GM12878 (cell line): ENCODE data around the gene CSAD. TPM values are rescaled to one million over a fixed set of nuclear protein-coding genes. Genes with fewer than 3 reads are reported as not detected.

Experiments used
- ATF7 ChIP-seq: fragments of 450-650 bp; IDR thresholded peaks from 2 replicates; pipeline ENCODE4 v1.6.1; 2016; ENCODE audit warnings: low read depth, mild to moderate bottlenecking
- BCL11A ChIP-seq: IDR thresholded peaks from 2 replicates; pipeline ENCODE4 v1.6.1; 2011; ENCODE audit warnings: low read depth, low read length
- BMI1 ChIP-seq: fragments of 450-650 bp; IDR thresholded peaks from 2 replicates; pipeline ENCODE4 v1.6.1; 2016; ENCODE audit warnings: mild to moderate bottlenecking, moderate library complexity, borderline replicate concordance
- CHD4 ChIP-seq: fragments of 200-600 bp; sonication (generic); IDR thresholded peaks from 2 replicates; pipeline ENCODE4 v1.6.1; 2016; ENCODE audit warnings: mild to moderate bottlenecking
- GABPA ChIP-seq: IDR thresholded peaks from 2 replicates; pipeline ENCODE4 v1.6.1; 2014; ENCODE audit warnings: antibody characterized with exemption, low read depth, mild to moderate bottlenecking, inconsistent platforms
- IKZF2 ChIP-seq, 2 experiments: fragments of 450-650 bp; IDR thresholded peaks; 2 replicates each; pipeline ENCODE4 v1.6.1; 2017; ENCODE audit warnings: mild to moderate bottlenecking in 2 of 2, moderate library complexity in 2 of 2
- MYB ChIP-seq: fragments of 150-350 bp; IDR thresholded peaks from 2 replicates; pipeline ENCODE4 v1.6.1; 2014; ENCODE audit warnings: mild to moderate bottlenecking, low read depth, low read length, borderline replicate concordance
- NBN ChIP-seq: fragments of 450-650 bp; IDR thresholded peaks from 2 replicates; pipeline ENCODE4 v1.6.1; 2016
- NFIC ChIP-seq: IDR thresholded peaks from 2 replicates; pipeline ENCODE4 v1.6.1; 2012; ENCODE audit warnings: low read depth, mild to moderate bottlenecking, inconsistent platforms, low read length, moderate library complexity
- PRDM15 ChIP-seq: fragments of 450-650 bp; formaldehyde crosslinking; IDR thresholded peaks from 2 replicates; pipeline ENCODE4 v1.4.0; 2020; ENCODE audit warnings: mild to moderate bottlenecking, moderate library complexity
- YY1 ChIP-seq: IDR thresholded peaks from 2 replicates; pipeline ENCODE4 v1.6.1; 2011; ENCODE audit warnings: low read depth, mild to moderate bottlenecking, low read length
- ZBED1 ChIP-seq: IDR thresholded peaks from 2 replicates; pipeline ENCODE4 v1.6.1; 2016; ENCODE audit warnings: borderline replicate concordance
- ZZZ3 ChIP-seq: IDR thresholded peaks from 2 replicates; pipeline ENCODE4 v1.6.1; 2011; ENCODE audit warnings: low read depth; ENCODE audit not compliant: control insufficient read depth, insufficient read length
- polyA plus RNA-seq, 11 experiments: library from polyadenylated mRNA; depleted of rRNA in 4 of 11; unstranded in 6 of 11; stranded (reverse) in 5 of 11; fragments of >200 nt; fragmentation: Nextera tagmentation in 4 of 11; fragmentation: Illumina TruSeq in 1 of 11; extraction: Ambion mirVana in 4 of 11; extraction: Trizol in 1 of 11; gene quantifications; 1 replicate in 1 of 11; 2 replicates in 10 of 11; pipeline versions ENCODE4 v1.2.1 to v1.2.3, GENCODE V29; 2011 to 2016; ENCODE audit warnings: inconsistent platforms in 2 of 11, missing spikeins in 2 of 11, low read depth in 1 of 11
- total RNA-seq, 4 experiments: library from RNA; depleted of rRNA in 3 of 4; stranded (reverse); fragments of >200 nt in 3 of 4; fragmentation: Illumina TruSeq in 1 of 4; extraction: Trizol in 1 of 4; gene quantifications; 2 replicates each; pipeline versions ENCODE4 v1.2.1 to v1.2.3, GENCODE V29; 2013 to 2021
- TF ChIP-seq, protein P1 (sequence below): fragments of 450-650 bp; IDR thresholded peaks from 2 replicates; pipeline ENCODE4 v1.6.1; 2017; ENCODE audit warnings: mild to moderate bottlenecking

The CSAD gene
- total and polyA plus RNA-seq, 10 of the 15 experiments (the other 5 are each of a cell fraction or from before 2014, with no cell fraction given) = 1.1 to 20.4 (median 6.2) TPM

- TF ChIP-seq PRDM15 = no peak
- no peak for TF ChIP-seq ATF7
- TF ChIP-seq, protein P1, sequence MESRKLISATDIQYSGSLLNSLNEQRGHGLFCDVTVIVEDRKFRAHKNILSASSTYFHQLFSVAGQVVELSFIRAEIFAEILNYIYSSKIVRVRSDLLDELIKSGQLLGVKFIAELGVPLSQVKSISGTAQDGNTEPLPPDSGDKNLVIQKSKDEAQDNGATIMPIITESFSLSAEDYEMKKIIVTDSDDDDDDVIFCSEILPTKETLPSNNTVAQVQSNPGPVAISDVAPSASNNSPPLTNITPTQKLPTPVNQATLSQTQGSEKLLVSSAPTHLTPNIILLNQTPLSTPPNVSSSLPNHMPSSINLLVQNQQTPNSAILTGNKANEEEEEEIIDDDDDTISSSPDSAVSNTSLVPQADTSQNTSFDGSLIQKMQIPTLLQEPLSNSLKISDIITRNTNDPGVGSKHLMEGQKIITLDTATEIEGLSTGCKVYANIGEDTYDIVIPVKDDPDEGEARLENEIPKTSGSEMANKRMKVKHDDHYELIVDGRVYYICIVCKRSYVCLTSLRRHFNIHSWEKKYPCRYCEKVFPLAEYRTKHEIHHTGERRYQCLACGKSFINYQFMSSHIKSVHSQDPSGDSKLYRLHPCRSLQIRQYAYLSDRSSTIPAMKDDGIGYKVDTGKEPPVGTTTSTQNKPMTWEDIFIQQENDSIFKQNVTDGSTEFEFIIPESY = no peak
- TF ChIP-seq IKZF2 (IDR thresholded peaks at IDR 0.05) = no peak
- TF ChIP-seq ZZZ3 = no peak
- TF ChIP-seq GABPA = peak; percentile 97
- TF ChIP-seq NFIC = no peak
- TF ChIP-seq MYB = no peak
- TF ChIP-seq BCL11A = no peak
- TF ChIP-seq CHD4 = no peak
- no peak for TF ChIP-seq BMI1
- peak; percentile 99 for TF ChIP-seq YY1
- TF ChIP-seq ZBED1 = no peak
- TF ChIP-seq NBN = peak; percentile 45; the same call in 1 of the 2 replicates
These were observed at the start of gene CSAD, which contains the start of gene ZNF740 (continued) for GRCh38 chr12:53180220-53180930.
